HCT116 (cell line): Measurements from ENCODE around the gene ITPKB. TPM values are rescaled to one million over a fixed set of nuclear protein-coding genes. Genes with fewer than 3 reads are reported as not detected.

Source experiments
- ATAC-seq: fragments of 200-7000 bp; cut with Tn5 transposase; 2 replicates; pipeline ENCODE4 v1.9.1; 2020; ENCODE audit warnings: mild to moderate bottlenecking, moderate library complexity
- BruUV-seq: library from RNA; stranded (reverse); fragments of 400-500 nt; replicated peaks from 2 replicates; lab custom pipeline; 2021; lab: Mats Ljungman, UMichigan
- CTCF ChIA-PET: fragments of 300-600 bp; sonication (Branson Sonifier 250); formaldehyde crosslinking; loops from one replicate; lab custom pipeline; 2021; ENCODE audit warnings: antibody characterized with exemption; lab: Charles Lee
- POLR2A ChIA-PET: fragments of 300-600, 350-600 bp; sonication (Branson Sonifier 250); formaldehyde crosslinking; loops from one replicate; lab custom pipeline; 2021; ENCODE audit warnings: antibody characterized with exemption; lab: Charles Lee
- RAD21 ChIA-PET, 2 experiments: fragments of 300-600 bp; sonication (Branson Sonifier 250); formaldehyde crosslinking; loops; one replicate each; lab custom pipeline; 2023; ENCODE audit warnings: low total read pairs in 2 of 2; ENCODE audit not compliant: uncharacterized antibody in 2 of 2, unreplicated experiment in 2 of 2, low non-redundant PET in 1 of 2; lab: Charles Lee
- DNase-seq: peaks from one replicate; pipeline ENCODE4 v3.0.0-alpha.2; 2010; ENCODE audit warnings: low read depth, low spot score
- H2AFZ ChIP-seq: fragments of 200-600 bp; shearing (Covaris generic), sonication (generic); 2 replicates; pipeline ENCODE4 v1.6.1; 2017; ENCODE audit warnings: low read depth, mixed run types, mixed read lengths, antibody characterized with exemption, low read length; ENCODE audit not compliant: poor library complexity, severe bottlenecking
- H3K27ac ChIP-seq: 2 replicates; pipeline ENCODE4 v1.5.1; 2012; ENCODE audit warnings: low read depth, low read length
- H3K27me3 ChIP-seq: fragments of 200-600 bp; sonication (generic); 2 replicates; pipeline ENCODE4 v1.6.1; 2016; ENCODE audit warnings: mixed run types, low read length, mixed read lengths; ENCODE audit not compliant: insufficient read depth
- H3K36me3 ChIP-seq, 2 experiments: fragments of 200-500 bp in 1 of 2; fragments of 200-600 bp in 1 of 2; sonication (Bioruptor generic) in 1 of 2; sonication (generic) in 1 of 2; 2 replicates each; pipeline versions ENCODE4 v1.5.1 to v1.6.1; 2014 to 2016; ENCODE audit warnings: low read length in 2 of 2, inconsistent platforms in 1 of 2, mixed read lengths in 1 of 2, mixed run types in 1 of 2; ENCODE audit not compliant: insufficient read depth in 2 of 2, control insufficient read depth in 1 of 2
- H3K4me1 ChIP-seq, 2 experiments: fragments of 200-600 bp in 1 of 2; sonication (generic) in 1 of 2; 2 replicates each; pipeline versions ENCODE4 v1.5.1 to v1.6.1; 2012 to 2017; ENCODE audit warnings: low read length in 2 of 2, inconsistent platforms in 1 of 2, mild to moderate bottlenecking in 1 of 2, mixed read lengths in 1 of 2, mixed run types in 1 of 2, moderate library complexity in 1 of 2; ENCODE audit not compliant: insufficient read depth in 2 of 2, control insufficient read depth in 1 of 2
- H3K4me2 ChIP-seq: fragments of 200-600 bp; sonication (generic); 2 replicates; pipeline ENCODE4 v1.6.1; 2017; ENCODE audit warnings: mixed run types, low read length, mixed read lengths
- H3K4me3 ChIP-seq, 2 experiments: fragments of 200-600 bp in 1 of 2; sonication (generic) in 1 of 2; replicated peaks in 1 of 2; 2 replicates each; pipeline ENCODE4 v1.5.1; 2011 to 2016; ENCODE audit warnings: low read length in 2 of 2, control low read depth in 1 of 2, low read depth in 1 of 2, mild to moderate bottlenecking in 1 of 2, mixed read lengths in 1 of 2, mixed run types in 1 of 2
- H3K79me2 ChIP-seq: fragments of 200-600 bp; sonication (generic); 2 replicates; pipeline ENCODE4 v1.6.1; 2017; ENCODE audit warnings: mild to moderate bottlenecking, mixed run types, low read length, moderate library complexity, mixed read lengths; ENCODE audit not compliant: insufficient read depth
- H3K9ac ChIP-seq: fragments of 200-600 bp; sonication (generic); 2 replicates; pipeline ENCODE4 v1.6.1; 2016; ENCODE audit warnings: low read length, mixed read lengths
- H3K9me2 ChIP-seq: fragments of 200-600 bp; sonication (generic), shearing (Covaris generic); 2 replicates; pipeline ENCODE4 v1.6.1; 2017; ENCODE audit warnings: mixed run types, mild to moderate bottlenecking, moderate library complexity; ENCODE audit not compliant: insufficient read depth
- H3K9me3 ChIP-seq, 2 experiments: fragments of 200-500 bp in 1 of 2; fragments of 200-600 bp in 1 of 2; sonication (Bioruptor generic) in 1 of 2; sonication (generic) in 1 of 2; 2 replicates each; pipeline ENCODE4 v1.6.1; 2014 to 2017; ENCODE audit warnings: low read length in 2 of 2, mixed read lengths in 2 of 2, inconsistent platforms in 1 of 2, low read depth in 1 of 2, mild to moderate bottlenecking in 1 of 2, mixed run types in 1 of 2, moderate library complexity in 1 of 2; ENCODE audit not compliant: control insufficient read depth in 1 of 2, insufficient read depth in 1 of 2
- H4K20me1 ChIP-seq: fragments of 200-600 bp; sonication (generic), shearing (Covaris generic); 2 replicates; pipeline ENCODE4 v1.6.1; 2017; ENCODE audit warnings: mixed run types, mild to moderate bottlenecking, moderate library complexity; ENCODE audit not compliant: insufficient read depth
- CBX3 ChIP-seq: IDR thresholded peaks from 2 replicates; pipeline ENCODE4 v1.6.1; 2012; ENCODE audit warnings: low read depth
- EGR1 ChIP-seq: IDR thresholded peaks from 2 replicates; pipeline ENCODE4 v1.6.1; 2012; ENCODE audit warnings: low read depth
- SIN3A ChIP-seq: IDR thresholded peaks from 2 replicates; pipeline ENCODE4 v1.6.1; 2012; ENCODE audit warnings: low read depth
- SP1 ChIP-seq: IDR thresholded peaks from 2 replicates; pipeline ENCODE4 v1.6.1; 2012; ENCODE audit warnings: low read depth
- SRF ChIP-seq: IDR thresholded peaks from 2 replicates; pipeline ENCODE4 v1.6.1; 2012; ENCODE audit warnings: low read depth
- TCF7L2 ChIP-seq: IDR thresholded peaks from 2 replicates; pipeline ENCODE4 v1.7.0; 2011; ENCODE audit warnings: borderline replicate concordance, inconsistent platforms; ENCODE audit not compliant: insufficient read depth, insufficient read length; ENCODE audit errors: extremely low read depth
- ZNF274 ChIP-seq: fragments of 200-500 bp; sonication (Bioruptor generic); IDR thresholded peaks from 2 replicates; pipeline ENCODE4 v1.6.1; 2014; ENCODE audit warnings: mild to moderate bottlenecking, low read depth, low read length, inconsistent platforms
- intact Hi-C: fragments of 100-400 bp; cut with micrococcal nuclease; formaldehyde crosslinking; loops from 2 replicates; pipeline ENCODE4 v1.10.0; 2022
- total RNA-seq: library from RNA; stranded (reverse); gene quantifications from one replicate; pipeline ENCODE4 v1.2.1, GENCODE V29; 2021; ENCODE audit not compliant: unreplicated experiment
- TF ChIP-seq, protein P1 (sequence below), 3 experiments: fragments of 200-600 bp in 1 of 3; sonication (generic) in 1 of 3; IDR thresholded peaks in 2 of 3; conservative IDR thresholded peaks in 1 of 3; 2 replicates each; pipeline ENCODE4 v1.5.1; 2012 to 2017; ENCODE audit warnings: low read depth in 2 of 3, low read length in 2 of 3, antibody characterized with exemption in 1 of 3, borderline replicate concordance in 1 of 3, control low read depth in 1 of 3, mild to moderate bottlenecking in 1 of 3, mixed read lengths in 1 of 3, mixed run types in 1 of 3, moderate library complexity in 1 of 3; ENCODE audit not compliant: insufficient read depth in 1 of 3
- TF ChIP-seq, protein P2 (sequence below): IDR thresholded peaks from 2 replicates; pipeline ENCODE4 v1.6.1; 2012; ENCODE audit warnings: low read depth

The ITPKB gene
- total RNA-seq, 1 experiment from 2014 or later = 4.4 TPM

DNA sequence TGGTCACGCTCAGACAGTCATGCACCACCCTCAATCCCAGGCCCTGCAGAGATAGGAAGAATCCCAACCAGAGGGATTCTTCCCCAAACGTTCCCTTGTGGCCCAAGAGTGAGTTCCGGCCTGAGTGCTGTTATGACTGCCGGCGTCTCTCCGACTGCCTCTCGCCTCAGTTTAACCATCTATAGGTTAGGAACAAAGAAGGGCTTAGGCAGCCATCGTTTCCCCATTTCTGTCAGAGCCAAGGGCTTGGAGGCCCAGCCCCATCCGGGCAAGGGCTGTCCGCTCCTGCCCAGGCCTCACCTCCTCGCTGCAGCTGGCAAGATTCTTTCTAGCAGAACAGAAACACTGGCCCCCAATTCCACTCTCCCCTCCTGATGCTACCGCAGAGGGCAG is 131.8 kb downstream of the ITPKB start:
- ChIA-PET RAD21 (no interaction called here), POLR2A (no interaction called here), CTCF (no interaction called here)
- Histone ChIP-seq H3K4me2 (no peak overlapping the region), H3K9ac (no peak overlapping the region), H3K27me3 (no peaks in the 10 kb centered on the region; the same call in 1 of the 2 replicates), H3K4me3 (no peak overlapping the region), H3K9me2 (no peaks in the 10 kb centered on the region), H3K27ac (no peak overlapping the region), H3K9me3 (no peaks in the 10 kb centered on the region), H2AFZ (no peak overlapping the region), H4K20me1 (no peaks in the 10 kb centered on the region), H3K36me3 (no peaks in the 10 kb centered on the region), H3K79me2 (no peaks in the 10 kb centered on the region), H3K4me1 (peaks cover 0 to 3% of the 10 kb centered on the region in 2 experiments; a peak in 1 of 4 replicates)
- ATAC-seq (no peak), DNase-seq (no peak)
- intact Hi-C loops = no loop called here
- TF ChIP-seq CBX3 (no peak), SP1 (no peak), SRF (no peak), ZNF274 (no peak), EGR1 (no peak), TCF7L2 (no peak), SIN3A (no peak)
- TF ChIP-seq, protein P1, sequence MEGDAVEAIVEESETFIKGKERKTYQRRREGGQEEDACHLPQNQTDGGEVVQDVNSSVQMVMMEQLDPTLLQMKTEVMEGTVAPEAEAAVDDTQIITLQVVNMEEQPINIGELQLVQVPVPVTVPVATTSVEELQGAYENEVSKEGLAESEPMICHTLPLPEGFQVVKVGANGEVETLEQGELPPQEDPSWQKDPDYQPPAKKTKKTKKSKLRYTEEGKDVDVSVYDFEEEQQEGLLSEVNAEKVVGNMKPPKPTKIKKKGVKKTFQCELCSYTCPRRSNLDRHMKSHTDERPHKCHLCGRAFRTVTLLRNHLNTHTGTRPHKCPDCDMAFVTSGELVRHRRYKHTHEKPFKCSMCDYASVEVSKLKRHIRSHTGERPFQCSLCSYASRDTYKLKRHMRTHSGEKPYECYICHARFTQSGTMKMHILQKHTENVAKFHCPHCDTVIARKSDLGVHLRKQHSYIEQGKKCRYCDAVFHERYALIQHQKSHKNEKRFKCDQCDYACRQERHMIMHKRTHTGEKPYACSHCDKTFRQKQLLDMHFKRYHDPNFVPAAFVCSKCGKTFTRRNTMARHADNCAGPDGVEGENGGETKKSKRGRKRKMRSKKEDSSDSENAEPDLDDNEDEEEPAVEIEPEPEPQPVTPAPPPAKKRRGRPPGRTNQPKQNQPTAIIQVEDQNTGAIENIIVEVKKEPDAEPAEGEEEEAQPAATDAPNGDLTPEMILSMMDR (IDR thresholded peaks at IDR 0.05 in 2 of 3, conservative IDR thresholded peaks at IDR 0.05 in 1 of 3; ENCODE audit: borderline replicate concordance in 1 of 3, insufficient read depth in 1 of 3, low read depth in 2 of 3, low read length in 2 of 3) = no peak
- TF ChIP-seq, protein P2, sequence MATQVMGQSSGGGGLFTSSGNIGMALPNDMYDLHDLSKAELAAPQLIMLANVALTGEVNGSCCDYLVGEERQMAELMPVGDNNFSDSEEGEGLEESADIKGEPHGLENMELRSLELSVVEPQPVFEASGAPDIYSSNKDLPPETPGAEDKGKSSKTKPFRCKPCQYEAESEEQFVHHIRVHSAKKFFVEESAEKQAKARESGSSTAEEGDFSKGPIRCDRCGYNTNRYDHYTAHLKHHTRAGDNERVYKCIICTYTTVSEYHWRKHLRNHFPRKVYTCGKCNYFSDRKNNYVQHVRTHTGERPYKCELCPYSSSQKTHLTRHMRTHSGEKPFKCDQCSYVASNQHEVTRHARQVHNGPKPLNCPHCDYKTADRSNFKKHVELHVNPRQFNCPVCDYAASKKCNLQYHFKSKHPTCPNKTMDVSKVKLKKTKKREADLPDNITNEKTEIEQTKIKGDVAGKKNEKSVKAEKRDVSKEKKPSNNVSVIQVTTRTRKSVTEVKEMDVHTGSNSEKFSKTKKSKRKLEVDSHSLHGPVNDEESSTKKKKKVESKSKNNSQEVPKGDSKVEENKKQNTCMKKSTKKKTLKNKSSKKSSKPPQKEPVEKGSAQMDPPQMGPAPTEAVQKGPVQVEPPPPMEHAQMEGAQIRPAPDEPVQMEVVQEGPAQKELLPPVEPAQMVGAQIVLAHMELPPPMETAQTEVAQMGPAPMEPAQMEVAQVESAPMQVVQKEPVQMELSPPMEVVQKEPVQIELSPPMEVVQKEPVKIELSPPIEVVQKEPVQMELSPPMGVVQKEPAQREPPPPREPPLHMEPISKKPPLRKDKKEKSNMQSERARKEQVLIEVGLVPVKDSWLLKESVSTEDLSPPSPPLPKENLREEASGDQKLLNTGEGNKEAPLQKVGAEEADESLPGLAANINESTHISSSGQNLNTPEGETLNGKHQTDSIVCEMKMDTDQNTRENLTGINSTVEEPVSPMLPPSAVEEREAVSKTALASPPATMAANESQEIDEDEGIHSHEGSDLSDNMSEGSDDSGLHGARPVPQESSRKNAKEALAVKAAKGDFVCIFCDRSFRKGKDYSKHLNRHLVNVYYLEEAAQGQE = no peak
- BruUV-seq = no TSS peak
